ENCODE results near the gene CD52.

- no peak for TF ChIP-seq CTCF (IDR thresholded peaks at IDR 0.05)
- no peak for TF ChIP-seq POLR2A (IDR thresholded peaks at IDR 0.05)
Observed at GRCh38 chr1:26297791-26298124, 20.0 kb upstream of the CD52 start.

Data from gastroesophageal sphincter (tissue), 3 donors.